ENCODE measurements around the gene MAN2C1. TPM values are rescaled to one million over a fixed set of nuclear protein-coding genes. Genes with fewer than 3 reads are reported as not detected.
A peak's percentile ranks its signal among the peaks of the same experiment; 100 is the strongest.
"Not testable (repeated sequence)": the region's sequence is repeated elsewhere in the genome, so short reads cannot be mapped to it uniquely, and the experiment has no call there.

Gene MAN2C1
- polyA plus RNA-seq, 4 donors = 80.9 to 278 (median 177) TPM

GRCh38 chr15:75314552-75315290 is 53.7 kb downstream of the MAN2C1 start:
- no peak for DNase-seq (ENCODE audit: low read depth in 4 of 4, low spot score in 2 of 4)

- no peak for DNase-seq (ENCODE audit: low read depth in 4 of 4, low spot score in 2 of 4)
These were observed 55.1 kb downstream of the MAN2C1 start for GRCh38 chr15:75313116-75313845.

- DNase-seq (ENCODE audit: low read depth in 4 of 4, low spot score in 2 of 4) = not testable (repeated sequence)
These were observed 55.9 kb downstream of the MAN2C1 start for GRCh38 chr15:75312548-75312947.

GRCh38 chr15:75309711-75310110 is 58.7 kb downstream of the MAN2C1 start:
- DNase-seq (ENCODE audit: low read depth in 4 of 4, low spot score in 2 of 4) = no peak

GRCh38 chr15:75307778-75308390 is 60.5 kb downstream of the MAN2C1 start:
- peak in 2 of 4 donors; percentile 0 to 23 for DNase-seq (ENCODE audit: low read depth in 4 of 4, low spot score in 2 of 4)

- DNase-seq (ENCODE audit: low read depth in 4 of 4, low spot score in 2 of 4) = no peak
These were observed 62.2 kb downstream of the MAN2C1 start for GRCh38 chr15:75306188-75306587.

Other genes with a start within 250 kb of the MAN2C1 start
- 10 to 100 TPM in 2 of 4 donors, 1 to 10 TPM in 2; 7.7 to 11.5 (median 9.9) TPM for gene C15orf39, start 166.7 kb downstream of the MAN2C1 start, polyA plus RNA-seq (ENCODE audit: insufficient read length in 4 of 4)
- not detected for gene GOLGA6C, start 110.3 kb downstream of the MAN2C1 start, polyA plus RNA-seq (ENCODE audit: insufficient read length in 4 of 4)
- under 1 TPM; 0.14 to 0.47 (median 0.19) TPM for gene GOLGA6D, start 85.8 kb downstream of the MAN2C1 start, polyA plus RNA-seq (ENCODE audit: insufficient read length in 4 of 4)
- 100 to 1,000 TPM in 3 of 4 donors, 10 to 100 TPM in 1; 95.3 to 124 (median 105) TPM for gene COMMD4, start 32.5 kb downstream of the MAN2C1 start, polyA plus RNA-seq (ENCODE audit: insufficient read length in 4 of 4)
- gene NEIL1, start 21.6 kb downstream of the MAN2C1 start, polyA plus RNA-seq (ENCODE audit: insufficient read length in 4 of 4) = 10 to 100 TPM; 12.3 to 40.8 (median 26.6) TPM
- 10 to 100 TPM; 50.7 to 56.9 (median 55.4) TPM for gene SIN3A, start 83.1 kb upstream of the MAN2C1 start, polyA plus RNA-seq (ENCODE audit: insufficient read length in 4 of 4)
- 10 to 100 TPM; 39.8 to 45.4 (median 42.8) TPM for gene PTPN9, start 210.7 kb upstream of the MAN2C1 start, polyA plus RNA-seq (ENCODE audit: insufficient read length in 4 of 4)

All from left renal cortex interstitium (tissue), 4 donors.